ENCODE data around the gene HDAC7.

DNA sequence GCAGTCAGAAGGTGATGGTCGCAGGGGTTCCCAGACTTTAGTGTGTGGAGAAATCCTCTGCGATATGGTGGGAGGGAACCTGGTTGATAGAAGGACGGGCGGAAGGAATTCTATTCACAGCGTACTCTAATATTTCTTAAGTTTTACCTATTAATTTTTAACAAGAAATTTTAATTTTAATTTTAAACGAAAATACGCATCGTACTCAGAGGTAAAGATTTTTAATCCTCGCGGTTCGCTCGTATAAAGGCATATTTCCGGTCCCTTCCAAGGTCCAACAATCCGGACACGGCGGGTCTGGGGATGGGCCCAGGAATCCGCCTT lies 47.0 kb downstream of the HDAC7 start:
- TF ChIP-seq TOX (CRISPR knock-in tag; IDR thresholded peaks at IDR 0.05; ENCODE audit: borderline replicate concordance) (no peak), TCF4 (CRISPR knock-in tag; IDR thresholded peaks at IDR 0.05; ENCODE audit: borderline replicate concordance) (no peak), OSR1 (CRISPR knock-in tag; IDR thresholded peaks at IDR 0.05) (no peak), CREB5 (CRISPR knock-in tag; IDR thresholded peaks at IDR 0.05; ENCODE audit: low read depth) (no peak), RARB (CRISPR knock-in tag; IDR thresholded peaks at IDR 0.05) (no peak), ZFP3 (CRISPR knock-in tag; IDR thresholded peaks at IDR 0.05) (no peak), ISL1 (CRISPR knock-in tag; IDR thresholded peaks at IDR 0.05) (no peak), BACH2 (CRISPR knock-in tag; IDR thresholded peaks at IDR 0.05; ENCODE audit: borderline replicate concordance) (no peak), GLIS3 (CRISPR knock-in tag; IDR thresholded peaks at IDR 0.05) (no peak)
- TF ChIP-seq, protein P1, sequence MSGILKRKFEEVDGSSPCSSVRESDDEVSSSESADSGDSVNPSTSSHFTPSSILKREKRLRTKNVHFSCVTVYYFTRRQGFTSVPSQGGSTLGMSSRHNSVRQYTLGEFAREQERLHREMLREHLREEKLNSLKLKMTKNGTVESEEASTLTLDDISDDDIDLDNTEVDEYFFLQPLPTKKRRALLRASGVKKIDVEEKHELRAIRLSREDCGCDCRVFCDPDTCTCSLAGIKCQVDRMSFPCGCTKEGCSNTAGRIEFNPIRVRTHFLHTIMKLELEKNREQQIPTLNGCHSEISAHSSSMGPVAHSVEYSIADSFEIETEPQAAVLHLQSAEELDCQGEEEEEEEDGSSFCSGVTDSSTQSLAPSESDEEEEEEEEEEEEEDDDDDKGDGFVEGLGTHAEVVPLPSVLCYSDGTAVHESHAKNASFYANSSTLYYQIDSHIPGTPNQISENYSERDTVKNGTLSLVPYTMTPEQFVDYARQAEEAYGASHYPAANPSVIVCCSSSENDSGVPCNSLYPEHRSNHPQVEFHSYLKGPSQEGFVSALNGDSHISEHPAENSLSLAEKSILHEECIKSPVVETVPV (CRISPR knock-in tag; IDR thresholded peaks at IDR 0.05), result no peak
